K562 (cell line): Measurements from ENCODE around the gene REM2. TPM values are rescaled to one million over a fixed set of nuclear protein-coding genes. Genes with fewer than 3 reads are reported as not detected.
A peak's percentile ranks its signal among the peaks of the same experiment; 100 is the strongest.

Source experiments
- ATAC-seq: fragments of 200-7000 bp; cut with Tn5 transposase; 3 replicates; pipeline ENCODE4 v1.9.1; 2020; ENCODE audit warnings: moderate library complexity
- BruUV-seq: library from RNA; stranded (reverse); fragments of 400-500 nt; replicated peaks from 2 replicates; lab custom pipeline; 2021; lab: Mats Ljungman, UMichigan
- CTCF ChIA-PET: fragments of 300-600 bp; formaldehyde crosslinking; extraction: SDS; loops from one replicate; lab custom pipeline; 2021; ENCODE audit warnings: low intra/inter-chr PET ratio; lab: Yijun Ruan, JAX
- POLR2A ChIA-PET: fragments of 300-600, 350-650 bp; sonication (Branson Sonifier 250); formaldehyde crosslinking; extraction: SDS; loops from one replicate; lab custom pipeline; 2021; ENCODE audit warnings: antibody characterized with exemption, inconsistent platforms; lab: Yijun Ruan, JAX
- DNase-seq, 4 experiments: peaks; one replicate each; pipeline versions ENCODE4 v3.0.0 to v3.0.0-alpha.2; 2011 to 2018; ENCODE audit warnings: low spot score in 3 of 4, mixed read lengths in 3 of 4; ENCODE audit errors: extremely low read depth in 1 of 4
- FAIRE-seq: peaks from 2 replicates; lab custom pipeline; 2011; peaks lifted over from hg19 to GRCh38; lab: Jason Lieb, UNC
- H2AFZ ChIP-seq: 2 replicates; pipeline ENCODE4 v1.6.0; 2011; ENCODE audit warnings: low read depth, low read length, control low read depth, inconsistent platforms
- H3K27ac ChIP-seq: fragments of 200-600 bp; 3 replicates; pipeline ENCODE4 v1.8.0; 2011; ENCODE audit warnings: low read depth, mild to moderate bottlenecking, control low read depth, inconsistent platforms, low read length, moderate library complexity, mixed read lengths; ENCODE audit errors: extremely low read depth
- H3K27me3 ChIP-seq, 2 experiments: fragments of 300-600 bp in 1 of 2; 2 replicates in 1 of 2; 3 replicates in 1 of 2; pipeline versions ENCODE4 v1.6.0 to v1.8.0; 2011; ENCODE audit warnings: inconsistent platforms in 2 of 2, low read length in 2 of 2, mild to moderate bottlenecking in 1 of 2, mixed read lengths in 1 of 2, moderate library complexity in 1 of 2; ENCODE audit not compliant: control insufficient read depth in 2 of 2, insufficient read depth in 2 of 2
- H3K36me3 ChIP-seq: fragments of 300-600 bp; 3 replicates; pipeline ENCODE4 v1.8.0; 2011; ENCODE audit warnings: mild to moderate bottlenecking, low read length, inconsistent platforms; ENCODE audit not compliant: control insufficient read depth, insufficient read depth
- H3K4me1 ChIP-seq, 2 experiments: fragments of 200-600 bp in 1 of 2; replicated peaks in 1 of 2; 2 replicates in 1 of 2; 3 replicates in 1 of 2; pipeline versions ENCODE4 v1.5.1 to v1.8.0; 2011; ENCODE audit warnings: inconsistent platforms in 2 of 2, low read length in 2 of 2, mild to moderate bottlenecking in 1 of 2, mixed read lengths in 1 of 2, moderate library complexity in 1 of 2; ENCODE audit not compliant: control insufficient read depth in 2 of 2, insufficient read depth in 2 of 2
- H3K4me2 ChIP-seq: 2 replicates; pipeline ENCODE4 v1.6.1; 2011; ENCODE audit warnings: low read length, control low read depth, inconsistent platforms, mixed read lengths; ENCODE audit not compliant: insufficient read depth
- H3K4me3 ChIP-seq: fragments of 200-600 bp; sonication (generic), shearing (Covaris generic); 2 replicates; pipeline ENCODE4 v1.5.1; 2016; ENCODE audit warnings: control low read depth, inconsistent platforms
- H3K79me2 ChIP-seq: fragments of 200-600 bp; 3 replicates; pipeline ENCODE4 v1.8.0; 2011; ENCODE audit warnings: low read length, inconsistent platforms; ENCODE audit not compliant: control insufficient read depth, insufficient read depth
- H3K9ac ChIP-seq, 2 experiments: 2 replicates each; pipeline versions ENCODE4 v1.6.0 to v1.6.1; 2011; ENCODE audit warnings: low read depth in 2 of 2, low read length in 2 of 2, control low read depth in 1 of 2, inconsistent platforms in 1 of 2, mild to moderate bottlenecking in 1 of 2, mixed read lengths in 1 of 2; ENCODE audit not compliant: insufficient read depth in 1 of 2
- H3K9me1 ChIP-seq: one replicate; pipeline ENCODE4 v1.6.0; 2011; ENCODE audit warnings: inconsistent platforms, mild to moderate bottlenecking, low read length, moderate library complexity; ENCODE audit not compliant: control insufficient read depth, insufficient read depth
- H3K9me3 ChIP-seq: replicated peaks from 2 replicates; pipeline ENCODE4 v1.5.1; 2011; ENCODE audit warnings: low read depth, low read length, inconsistent platforms; ENCODE audit not compliant: control insufficient read depth, insufficient read depth
- H4K20me1 ChIP-seq: replicated peaks from 2 replicates; pipeline ENCODE4 v1.6.1; 2011; ENCODE audit warnings: low read length, inconsistent platforms, mixed read lengths; ENCODE audit not compliant: control insufficient read depth, insufficient read depth
- COPS2 ChIP-seq: fragments of 450-650 bp; conservative IDR thresholded peaks from 2 replicates; pipeline ENCODE4 v1.6.1; 2016; ENCODE audit warnings: mild to moderate bottlenecking, moderate library complexity
- MGA ChIP-seq: fragments of 450-650 bp; IDR thresholded peaks from 2 replicates; pipeline ENCODE4 v1.6.1; 2016; ENCODE audit warnings: mild to moderate bottlenecking, moderate library complexity
- NUFIP1 ChIP-seq: fragments of 450-650 bp; IDR thresholded peaks from 2 replicates; pipeline ENCODE4 v1.6.1; 2018; ENCODE audit not compliant: partially characterized antibody
- PML ChIP-seq: IDR thresholded peaks from 2 replicates; pipeline ENCODE4 v1.6.1; 2012; ENCODE audit warnings: low read length, inconsistent platforms
- TRIM24 ChIP-seq, 2 experiments: fragments of 450-650 bp; IDR thresholded peaks; 2 replicates each; pipeline ENCODE4 v1.6.1; 2016
- ZNF354B ChIP-seq: fragments of 250-450 bp; sonication (Bioruptor Pico); IDR thresholded peaks from 2 replicates; pipeline ENCODE4 v1.4.0; 2020
- ZNF398 ChIP-seq: fragments of 250-450 bp; sonication (Bioruptor Pico); IDR thresholded peaks from 2 replicates; pipeline ENCODE4 v1.8.0; 2021; ENCODE audit warnings: moderate library complexity, mild to moderate bottlenecking, inconsistent platforms
- WGBS: fragments of 100-300 bp; shearing (Covaris generic); methylation state at CpG from one replicate; pipeline ENCODE4 v1.1.6; 2016; ENCODE audit warnings: low coverage, mixed read lengths; ENCODE audit not compliant: insufficient coverage; ENCODE audit errors: missing lambda C conversion rate; 5-methylcytosine and 5-hydroxymethylcytosine counted together
- in situ Hi-C: fragments of 300-500 bp; cut with MboI; formaldehyde crosslinking; loops from 4 replicates; pipeline ENCODE4 v1.15.0; 2018; ENCODE audit warnings: inconsistent platforms, mixed read lengths
- intact Hi-C: fragments of 100-400 bp; cut with micrococcal nuclease; formaldehyde crosslinking; loops from 2 replicates; pipeline ENCODE4 v1.14.2; 2022
- polyA plus RNA-seq, 8 experiments: library from polyadenylated mRNA; depleted of rRNA in 4 of 8; stranded (reverse) in 5 of 8; unstranded in 3 of 8; fragments of >200 nt; fragmentation: Nextera tagmentation in 2 of 8; fragmentation: Illumina TruSeq in 1 of 8; extraction: Ambion mirVana in 2 of 8; extraction: Trizol in 1 of 8; gene quantifications; 2 replicates each; pipeline versions ENCODE4 v1.2.1 to v1.2.3, GENCODE V29; 2011 to 2014; ENCODE audit warnings: inconsistent platforms in 1 of 8, missing spikeins in 1 of 8
- total RNA-seq, 7 experiments: library from RNA; depleted of rRNA in 6 of 7; stranded (reverse); fragments of >200 nt in 6 of 7; fragmentation: Illumina TruSeq in 2 of 7; extraction: Trizol in 2 of 7; gene quantifications; 2 replicates each; pipeline versions ENCODE4 v1.2.1 to v1.2.3, GENCODE V29; 2011 to 2021; ENCODE audit warnings: low replicate concordance in 1 of 7
- TF ChIP-seq, protein P1 (sequence below): fragments of 250-450 bp; sonication (Bioruptor Pico); IDR thresholded peaks from 2 replicates; pipeline ENCODE4 v1.8.0; 2022; ENCODE audit warnings: inconsistent platforms, mild to moderate bottlenecking, moderate library complexity, borderline replicate concordance

The REM2 gene
- total and polyA plus RNA-seq, 9 of the 15 experiments (the other 6 are each of a cell fraction or from before 2014, with no cell fraction given) = 0.18 to 1.0 (median 0.38) TPM

DNA sequence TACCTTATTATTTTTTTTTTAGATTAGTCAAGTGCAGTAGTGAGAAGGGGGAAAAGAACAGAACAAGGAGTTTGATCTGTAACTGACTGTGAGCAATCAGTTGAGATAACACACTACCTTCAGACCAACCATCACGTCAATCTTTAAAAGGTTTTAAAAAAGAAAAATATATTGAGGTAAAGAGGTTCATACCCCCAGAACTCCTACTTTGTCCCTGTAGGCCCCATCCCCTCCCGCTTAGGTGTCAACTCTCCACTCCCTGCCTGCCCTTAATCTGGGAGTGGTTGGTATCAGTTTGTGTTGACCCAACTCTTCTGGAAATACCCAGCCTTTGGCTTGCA, 30.5 kb upstream of the REM2 start:
- intact Hi-C loops = loop anchor here (2.0 kb wide), 3 partner anchors 194 to 412 kb away; no protein-coding TSS in a partner anchor
- ChIA-PET POLR2A (interaction anchor here (0.6 to 1.8 kb wide), 6 partner anchors 23 to 412 kb away, joined by 3 to 5 read pairs (median 4); partner anchors contain the start of gene MRPL52), CTCF (interaction anchor here (0.8 to 4.3 kb wide), 11 partner anchors 29 to 475 kb away, joined by 3 to 68 read pairs (median 10); no protein-coding TSS in a partner anchor)
- H3K9me3 ChIP-seq = no peaks in the 10 kb centered on the region; the same call in 1 of the 2 replicates
- peak overlapping the region; percentile 100 for H2AFZ ChIP-seq
- FAIRE-seq (no peak), DNase-seq (no peak), ATAC-seq (no peak)
- BruUV-seq = no TSS peak
- peaks cover 5 to 26% of the 10 kb centered on the region in 2 experiments; a peak in 3 of 5 replicates for H3K4me1 ChIP-seq
- no peak overlapping the region for H3K4me3 ChIP-seq
- no peak overlapping the region for H3K27ac ChIP-seq
- H3K4me2 ChIP-seq = peak overlapping the region; percentile 100; the same call in 1 of the 2 replicates
- H3K79me2 ChIP-seq = no peaks in the 10 kb centered on the region
- no peaks in the 10 kb centered on the region for H4K20me1 ChIP-seq
- WGBS = 63% methylated on average over 2 of the region's 2 CpGs
- H3K9ac ChIP-seq = peak overlapping the region in 1 of 2 experiments; percentile 90; a peak in 1 of 4 replicates
- H3K9me1 ChIP-seq = no peaks in the 10 kb centered on the region
- H3K36me3 ChIP-seq = no peaks in the 10 kb centered on the region
- in situ Hi-C loops = no loop called here
- H3K27me3 ChIP-seq = no peaks in the 10 kb centered on the region
- no peak for TF ChIP-seq ZNF398 (CRISPR knock-in tag)
- no peak for TF ChIP-seq MGA
- no peak for TF ChIP-seq PML
- TF ChIP-seq NUFIP1 = no peak
- TF ChIP-seq, protein P1, sequence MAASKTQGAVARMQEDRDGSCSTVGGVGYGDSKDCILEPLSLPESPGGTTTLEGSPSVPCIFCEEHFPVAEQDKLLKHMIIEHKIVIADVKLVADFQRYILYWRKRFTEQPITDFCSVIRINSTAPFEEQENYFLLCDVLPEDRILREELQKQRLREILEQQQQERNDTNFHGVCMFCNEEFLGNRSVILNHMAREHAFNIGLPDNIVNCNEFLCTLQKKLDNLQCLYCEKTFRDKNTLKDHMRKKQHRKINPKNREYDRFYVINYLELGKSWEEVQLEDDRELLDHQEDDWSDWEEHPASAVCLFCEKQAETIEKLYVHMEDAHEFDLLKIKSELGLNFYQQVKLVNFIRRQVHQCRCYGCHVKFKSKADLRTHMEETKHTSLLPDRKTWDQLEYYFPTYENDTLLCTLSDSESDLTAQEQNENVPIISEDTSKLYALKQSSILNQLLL = no peak
- TF ChIP-seq ZNF354B (CRISPR knock-in tag) = no peak
- TF ChIP-seq COPS2 = no peak
- no peak for TF ChIP-seq TRIM24 (IDR thresholded peaks at IDR 0.05)
